NB4 (cell line): Measurements from ENCODE around the gene DAD1.

Experiments used
- MYC ChIP-seq: IDR thresholded peaks from 2 replicates; pipeline ENCODE4 v1.6.1; 2011; ENCODE audit warnings: low read depth, low read length
- POLR2A ChIP-seq: IDR thresholded peaks from 2 replicates; pipeline ENCODE4 v1.6.1; 2011; ENCODE audit warnings: mild to moderate bottlenecking; ENCODE audit not compliant: insufficient read length; ENCODE audit errors: extremely low read depth
- TF ChIP-seq, protein P1 (sequence below): IDR thresholded peaks from one replicate; pipeline ENCODE4 v1.5.1; 2012; ENCODE audit warnings: low read depth, low read length
- TF ChIP-seq, protein P2 (sequence below): IDR thresholded peaks from 2 replicates; pipeline ENCODE4 v1.6.1; 2011; ENCODE audit warnings: low read depth, low read length

DNA sequence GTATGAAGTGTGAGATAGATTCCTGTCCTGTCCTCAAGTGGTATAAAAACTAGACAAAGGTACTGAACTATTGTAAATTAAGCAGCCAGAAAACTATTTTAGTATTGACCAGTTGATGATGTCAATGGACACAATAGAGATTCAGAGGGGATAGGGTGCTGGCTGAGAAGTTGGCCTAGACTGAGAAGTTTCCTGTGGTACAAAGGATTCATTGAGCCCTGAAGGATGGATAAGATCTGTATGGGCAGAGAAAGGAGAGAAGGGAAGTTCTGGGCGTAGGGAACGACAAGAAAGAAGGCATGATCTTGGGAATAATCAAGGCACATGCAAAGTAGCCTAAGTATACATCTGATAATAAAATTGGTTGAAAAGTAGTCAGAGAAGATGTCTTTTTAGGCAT, 44.6 kb downstream of the DAD1 start:
- TF ChIP-seq, protein P1, sequence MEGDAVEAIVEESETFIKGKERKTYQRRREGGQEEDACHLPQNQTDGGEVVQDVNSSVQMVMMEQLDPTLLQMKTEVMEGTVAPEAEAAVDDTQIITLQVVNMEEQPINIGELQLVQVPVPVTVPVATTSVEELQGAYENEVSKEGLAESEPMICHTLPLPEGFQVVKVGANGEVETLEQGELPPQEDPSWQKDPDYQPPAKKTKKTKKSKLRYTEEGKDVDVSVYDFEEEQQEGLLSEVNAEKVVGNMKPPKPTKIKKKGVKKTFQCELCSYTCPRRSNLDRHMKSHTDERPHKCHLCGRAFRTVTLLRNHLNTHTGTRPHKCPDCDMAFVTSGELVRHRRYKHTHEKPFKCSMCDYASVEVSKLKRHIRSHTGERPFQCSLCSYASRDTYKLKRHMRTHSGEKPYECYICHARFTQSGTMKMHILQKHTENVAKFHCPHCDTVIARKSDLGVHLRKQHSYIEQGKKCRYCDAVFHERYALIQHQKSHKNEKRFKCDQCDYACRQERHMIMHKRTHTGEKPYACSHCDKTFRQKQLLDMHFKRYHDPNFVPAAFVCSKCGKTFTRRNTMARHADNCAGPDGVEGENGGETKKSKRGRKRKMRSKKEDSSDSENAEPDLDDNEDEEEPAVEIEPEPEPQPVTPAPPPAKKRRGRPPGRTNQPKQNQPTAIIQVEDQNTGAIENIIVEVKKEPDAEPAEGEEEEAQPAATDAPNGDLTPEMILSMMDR, result no peak
- TF ChIP-seq MYC, result no peak
- TF ChIP-seq, protein P2, sequence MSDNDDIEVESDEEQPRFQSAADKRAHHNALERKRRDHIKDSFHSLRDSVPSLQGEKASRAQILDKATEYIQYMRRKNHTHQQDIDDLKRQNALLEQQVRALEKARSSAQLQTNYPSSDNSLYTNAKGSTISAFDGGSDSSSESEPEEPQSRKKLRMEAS, result no peak
- no peak for TF ChIP-seq POLR2A
